Common myeloid progenitor, CD34-positive (primary cell): ENCODE data around the gene UBE2E2.
"Not testable (repeated sequence)": the region's sequence is repeated elsewhere in the genome, so short reads cannot be mapped to it uniquely, and the experiment has no call there.

Source experiments
- CTCF ChIA-PET: fragments of 350-600 bp; sonication (Branson Sonifier 250); formaldehyde crosslinking; loops from one replicate; lab custom pipeline; 2021; ENCODE audit warnings: antibody characterized with exemption; lab: Charles Lee
- POLR2A ChIA-PET: fragments of 350-600 bp; sonication (Branson Sonifier 250); formaldehyde crosslinking; loops from one replicate; lab custom pipeline; 2021; ENCODE audit warnings: antibody characterized with exemption; lab: Charles Lee
- DNase-seq, 3 donors: peaks; one replicate each; pipeline versions ENCODE4 v3.0.0 to v3.0.0-alpha.2; 2013
- H3K27ac ChIP-seq, 2 experiments: 1 replicate in 1 of 2; 2 replicates in 1 of 2; pipeline ENCODE4 v1.7.0; 2013; ENCODE audit warnings: inconsistent platforms in 2 of 2, low read length in 2 of 2, mild to moderate bottlenecking in 2 of 2, low read depth in 1 of 2, moderate library complexity in 1 of 2; ENCODE audit not compliant: severe bottlenecking in 2 of 2, insufficient read depth in 1 of 2, poor library complexity in 1 of 2
- H3K27me3 ChIP-seq, 5 experiments: replicated peaks in 2 of 5; 1 replicate in 3 of 5; 2 replicates in 2 of 5; pipeline versions ENCODE4 v1.6.1 to v1.7.0; 2013; ENCODE audit warnings: low read length in 4 of 5, mild to moderate bottlenecking in 2 of 5, moderate library complexity in 2 of 5, inconsistent platforms in 1 of 5; ENCODE audit not compliant: insufficient read depth in 5 of 5, control insufficient read depth in 4 of 5
- H3K36me3 ChIP-seq, 4 experiments: 1 replicate in 2 of 4; 2 replicates in 2 of 4; pipeline versions ENCODE4 v1.6.1 to v1.7.0; 2013; ENCODE audit warnings: low read length in 3 of 4, control low read depth in 1 of 4, mild to moderate bottlenecking in 1 of 4; ENCODE audit not compliant: control insufficient read depth in 4 of 4, insufficient read depth in 4 of 4
- H3K4me1 ChIP-seq, 4 experiments: 1 replicate in 3 of 4; 2 replicates in 1 of 4; pipeline versions ENCODE4 v1.6.1 to v1.7.1; 2013; ENCODE audit warnings: low read length in 3 of 4, mild to moderate bottlenecking in 3 of 4, control low read depth in 1 of 4, inconsistent platforms in 1 of 4, moderate library complexity in 1 of 4; ENCODE audit not compliant: control insufficient read depth in 4 of 4, insufficient read depth in 4 of 4; ENCODE audit errors: control extremely low read depth in 1 of 4
- H3K4me3 ChIP-seq, 7 experiments: 1 replicate in 4 of 7; 2 replicates in 3 of 7; pipeline versions ENCODE4 v1.5.1 to v1.7.0; 2013; ENCODE audit warnings: mild to moderate bottlenecking in 7 of 7, low read length in 6 of 7, moderate library complexity in 6 of 7, inconsistent platforms in 2 of 7, low read depth in 2 of 7, control low read depth in 1 of 7; ENCODE audit not compliant: insufficient read depth in 4 of 7, control insufficient read depth in 1 of 7; ENCODE audit errors: extremely low read depth in 1 of 7
- H3K9me3 ChIP-seq, 5 experiments: 1 replicate in 4 of 5; 2 replicates in 1 of 5; pipeline versions ENCODE4 v1.6.1 to v1.7.1; 2013; ENCODE audit warnings: low read length in 4 of 5, mild to moderate bottlenecking in 2 of 5, inconsistent platforms in 1 of 5, low read depth in 1 of 5, moderate library complexity in 1 of 5; ENCODE audit not compliant: control insufficient read depth in 4 of 5, insufficient read depth in 2 of 5; ENCODE audit errors: control extremely low read depth in 1 of 5
- WGBS: methylation state at CpG from one replicate; pipeline ENCODE4 v1.1.5; 2013; ENCODE audit not compliant: insufficient coverage; 5-methylcytosine and 5-hydroxymethylcytosine counted together

UBE2E2 gene

GRCh38 chr3:23174426-23175039 lies 28.6 kb upstream of the UBE2E2 start:
- H3K27me3 ChIP-seq: no peaks in the 10 kb centered on the region
- H3K9me3 ChIP-seq: peaks cover 0 to 3% (median 0%) of the 10 kb centered on the region in 5 experiments
- no peaks in the 10 kb centered on the region for H3K36me3 ChIP-seq
- no peak overlapping the region for H3K4me3 ChIP-seq
- H3K27ac ChIP-seq: no peak overlapping the region
- H3K4me1 ChIP-seq: no peaks in the 10 kb centered on the region
- POLR2A ChIA-PET: no interaction called here
- CTCF ChIA-PET: interaction anchor here (1.0 to 1.4 kb wide), 2 partner anchors 9 to 20 kb away, joined by 3 to 5 read pairs; no protein-coding TSS in a partner anchor
- 72% methylated on average over 2 of the region's 3 CpGs for WGBS
- no peak for DNase-seq

DNA sequence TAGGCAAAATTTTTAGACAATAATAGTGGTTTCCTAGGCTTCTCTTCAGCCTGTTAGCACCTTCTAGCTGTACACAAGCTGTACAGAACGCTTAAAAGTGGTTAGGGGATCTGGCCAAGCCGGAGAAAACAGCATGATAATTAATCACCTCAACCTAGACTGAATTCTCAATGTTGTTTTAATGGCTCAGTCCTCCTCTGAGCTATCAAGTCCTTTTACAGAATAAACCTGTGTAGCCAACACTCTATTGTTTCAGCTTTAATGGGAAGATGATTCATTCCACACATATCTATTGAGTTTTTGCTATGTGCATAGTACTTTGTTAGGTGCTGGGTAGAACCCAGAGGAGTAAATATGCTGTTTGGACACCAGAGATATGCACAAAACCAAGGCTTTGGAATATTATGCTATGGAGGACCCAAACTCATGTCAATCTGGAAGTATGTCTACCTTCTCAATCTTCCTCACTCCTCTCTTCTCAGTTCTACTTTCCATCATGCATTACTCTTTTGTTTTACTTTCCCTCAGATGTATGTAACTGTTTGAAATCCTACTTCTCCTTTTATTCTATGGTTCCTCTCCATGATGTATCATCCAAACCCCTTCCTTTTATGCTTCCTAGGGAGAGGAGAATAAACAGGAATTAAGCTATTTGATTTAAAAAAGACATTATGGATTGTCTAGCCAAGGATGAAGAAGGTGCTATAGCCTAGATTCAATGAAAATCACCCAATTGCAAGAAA lies 27.6 kb upstream of the UBE2E2 start:
- no peak overlapping the region for H3K4me3 ChIP-seq
- WGBS: 80% methylated on average over 1 of the region's 2 CpGs
- DNase-seq: no peak
- CTCF ChIA-PET: no interaction called here
- no peaks in the 10 kb centered on the region for H3K9me3 ChIP-seq
- POLR2A ChIA-PET: no interaction called here
- no peaks in the 10 kb centered on the region for H3K36me3 ChIP-seq
- no peak overlapping the region for H3K27ac ChIP-seq
- H3K27me3 ChIP-seq: no peaks in the 10 kb centered on the region
- no peaks in the 10 kb centered on the region for H3K4me1 ChIP-seq

DNA sequence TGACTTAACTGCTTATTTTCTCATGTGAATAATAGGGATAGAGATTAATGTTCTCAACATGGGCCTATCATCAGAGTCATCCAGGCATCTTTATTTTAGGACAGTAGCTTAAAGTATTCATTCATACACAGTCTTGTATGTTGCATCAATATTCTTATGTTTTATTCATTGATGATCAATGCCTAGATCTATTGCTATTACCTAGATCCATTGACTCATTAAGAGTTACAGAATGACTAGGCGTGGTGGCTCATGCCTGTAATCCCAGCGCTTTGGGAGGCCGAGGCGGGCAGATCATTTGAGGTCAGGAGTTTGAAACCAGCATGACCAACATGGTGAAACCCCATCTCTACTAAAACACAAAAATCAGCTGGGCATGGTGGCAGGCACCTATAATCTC lies 26.3 kb upstream of the UBE2E2 start:
- H3K9me3 ChIP-seq, H3K4me3 ChIP-seq, DNase-seq, CTCF ChIA-PET, POLR2A ChIA-PET, H3K4me1 ChIP-seq, H3K27ac ChIP-seq, H3K36me3 ChIP-seq, H3K27me3 ChIP-seq: not testable (repeated sequence)
- WGBS: 93% methylated on average over 2 of the region's 4 CpGs

GRCh38 chr3:23182996-23183513 lies 20.1 kb upstream of the UBE2E2 start:
- POLR2A ChIA-PET: no interaction called here
- WGBS: 78% methylated on average over 3 of the region's 3 CpGs
- H3K9me3 ChIP-seq: no peaks in the 10 kb centered on the region
- no peaks in the 10 kb centered on the region for H3K27me3 ChIP-seq
- no peaks in the 10 kb centered on the region for H3K36me3 ChIP-seq
- CTCF ChIA-PET: no interaction called here
- no peak for DNase-seq
- H3K4me1 ChIP-seq: no peaks in the 10 kb centered on the region
- H3K4me3 ChIP-seq: no peak overlapping the region
- no peak overlapping the region for H3K27ac ChIP-seq

DNA sequence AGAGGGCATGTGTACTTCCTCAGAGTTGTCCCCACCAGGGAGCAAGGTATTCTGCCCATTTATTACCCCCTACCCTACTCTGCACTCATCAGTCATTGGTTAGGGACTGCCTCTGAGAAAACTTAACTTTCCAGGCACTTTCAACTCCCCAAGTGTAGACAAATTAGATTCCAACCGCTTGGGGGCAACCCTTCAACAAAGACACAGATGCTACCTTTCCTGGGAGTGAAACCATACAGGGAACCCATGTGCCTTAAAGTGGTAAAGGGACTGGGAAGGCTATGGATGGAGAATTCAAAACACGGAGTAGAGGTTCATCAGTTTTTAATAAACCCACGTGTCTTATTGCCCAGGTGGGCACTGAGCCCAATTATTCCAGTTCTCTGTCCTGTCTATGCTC lies 19.4 kb upstream of the UBE2E2 start:
- ChIA-PET POLR2A (no interaction called here), CTCF (no interaction called here)
- no peaks in the 10 kb centered on the region for H3K9me3 ChIP-seq
- H3K27me3 ChIP-seq: no peaks in the 10 kb centered on the region
- no peaks in the 10 kb centered on the region for H3K4me1 ChIP-seq
- no peaks in the 10 kb centered on the region for H3K36me3 ChIP-seq
- no peak overlapping the region for H3K27ac ChIP-seq
- H3K4me3 ChIP-seq: no peak overlapping the region
- 71% methylated on average over 2 of the region's 3 CpGs for WGBS
- peak in 1 of 3 donors; percentile 28 for DNase-seq

DNA sequence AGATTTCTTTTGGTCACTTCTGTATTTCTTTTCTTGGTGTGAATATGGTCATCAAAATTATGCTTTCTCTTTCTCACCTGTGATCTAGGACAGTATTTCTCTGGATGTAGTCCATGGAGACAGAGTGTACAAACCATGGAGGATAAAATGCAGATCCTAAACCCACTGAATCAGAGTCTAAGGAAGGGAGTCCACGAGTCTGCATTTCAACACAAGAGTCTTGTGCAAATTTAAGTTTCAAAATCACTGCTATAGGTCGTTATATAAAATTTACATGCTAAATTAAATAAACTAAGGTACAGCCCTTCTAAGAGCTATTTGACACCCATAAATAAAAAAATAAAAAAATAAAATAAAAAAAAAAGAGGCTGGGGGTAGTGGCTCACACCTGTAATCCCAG lies 17.3 kb upstream of the UBE2E2 start:
- Histone ChIP-seq H3K36me3 (no peaks in the 10 kb centered on the region), H3K27me3 (no peaks in the 10 kb centered on the region), H3K4me3 (no peak overlapping the region), H3K4me1 (peaks cover 0 to 8% (median 2%) of the 10 kb centered on the region in 4 experiments), H3K9me3 (no peaks in the 10 kb centered on the region), H3K27ac (no peak overlapping the region)
- no CpG with 5 or more reads among the region's 2 CpGs for WGBS
- ChIA-PET CTCF (no interaction called here), POLR2A (no interaction called here)
- DNase-seq: no peak

GRCh38 chr3:23189187-23189586 lies 13.9 kb upstream of the UBE2E2 start:
- DNase-seq: no peak
- H3K9me3 ChIP-seq: no peaks in the 10 kb centered on the region
- peaks cover 0 to 12% (median 4%) of the 10 kb centered on the region in 4 experiments for H3K4me1 ChIP-seq
- H3K27ac ChIP-seq: no peak overlapping the region
- H3K4me3 ChIP-seq: no peak overlapping the region
- H3K27me3 ChIP-seq: no peaks in the 10 kb centered on the region
- no CpG with 5 or more reads among the region's 1 CpG for WGBS
- ChIA-PET POLR2A (interaction anchor here (0.6 kb wide), 2 partner anchors 110 to 229 kb away, joined by 3 to 4 read pairs; no protein-coding TSS in a partner anchor), CTCF (no interaction called here)
- no peaks in the 10 kb centered on the region for H3K36me3 ChIP-seq
